ENCODE data around the gene SST. TPM values are rescaled to one million over a fixed set of nuclear protein-coding genes. Genes with fewer than 3 reads are reported as not detected.
"Not testable (repeated sequence)": the region's sequence is repeated elsewhere in the genome, so short reads cannot be mapped to it uniquely, and the experiment has no call there.

The SST gene
- total RNA-seq, 3 donors from 2014 or later, result not detected

- no peak for DNase-seq (ENCODE audit: low spot score in 2 of 2)
- intact Hi-C loops (cut with DNase I; ENCODE audit: low total_unique reads), result no loop called here
- TF ChIP-seq POLR2AphosphoS5 (IDR thresholded peaks at IDR 0.05), result no peak
- TF ChIP-seq POLR2A (IDR thresholded peaks at IDR 0.05), result no peak
- no peak for TF ChIP-seq CTCF (IDR thresholded peaks at IDR 0.05)
Observed at GRCh38 chr3:187662848-187663409, 7.3 kb downstream of the SST start.

GRCh38 chr3:187661267-187661666 is 8.9 kb downstream of the SST start:
- intact Hi-C loops (cut with DNase I; ENCODE audit: low total_unique reads), result no loop called here

More at GRCh38 chr3:187662848-187663409, 7.3 kb downstream of the SST start:
- H3K27me3 ChIP-seq, result peaks cover 0 to 8% of the 10 kb centered on the region in 2 donors
- no peaks in the 10 kb centered on the region for H3K4me1 ChIP-seq
- H3K27ac ChIP-seq, result no peak overlapping the region
- H3K9me3 ChIP-seq, result no peaks in the 10 kb centered on the region
- no peaks in the 10 kb centered on the region for H3K36me3 ChIP-seq
- H3K4me3 ChIP-seq, result no peak overlapping the region

DNA sequence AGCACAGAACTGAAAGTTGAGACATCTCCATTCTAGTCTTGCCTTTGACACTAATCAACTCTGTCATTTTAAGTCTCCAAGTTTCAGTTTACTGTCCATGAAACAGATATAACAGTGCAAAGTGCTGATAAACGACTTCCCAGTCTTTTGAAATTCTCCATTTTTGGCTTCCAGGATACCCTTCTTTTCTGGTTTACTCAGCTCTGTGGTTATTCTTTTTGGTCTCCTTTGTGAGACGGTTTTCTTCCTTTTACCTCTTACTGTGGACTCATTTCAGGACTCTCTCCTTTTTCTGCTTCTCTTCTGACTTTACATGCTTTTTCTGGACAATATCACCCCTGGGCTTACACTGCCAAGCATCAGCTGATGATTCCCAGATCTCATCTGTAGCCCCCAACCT is 18.9 kb downstream of the SST start:
- Histone ChIP-seq H3K4me1 (no peaks in the 10 kb centered on the region), H3K9me3 (no peaks in the 10 kb centered on the region), H3K27ac (no peak overlapping the region), H3K27me3 (peaks cover 0 to 4% of the 10 kb centered on the region in 2 donors), H3K4me3 (no peak overlapping the region), H3K36me3 (no peaks in the 10 kb centered on the region)
- no peak for TF ChIP-seq POLR2AphosphoS5 (IDR thresholded peaks at IDR 0.05)
- DNase-seq (ENCODE audit: low spot score in 2 of 2), result no peak
- intact Hi-C loops (cut with DNase I; ENCODE audit: low total_unique reads), result no loop called here

More at GRCh38 chr3:187661267-187661666, 8.9 kb downstream of the SST start:
- TF ChIP-seq CTCF (IDR thresholded peaks at IDR 0.05) (no peak), POLR2A (IDR thresholded peaks at IDR 0.05) (no peak), POLR2AphosphoS5 (IDR thresholded peaks at IDR 0.05) (no peak)
- no peaks in the 10 kb centered on the region for H3K36me3 ChIP-seq
- no peaks in the 10 kb centered on the region for H3K9me3 ChIP-seq
- H3K27me3 ChIP-seq, result peaks cover 0 to 8% of the 10 kb centered on the region in 2 donors
- H3K27ac ChIP-seq, result no peak overlapping the region
- no peak overlapping the region for H3K4me3 ChIP-seq
- DNase-seq (ENCODE audit: low spot score in 2 of 2), result no peak
- H3K4me1 ChIP-seq, result no peaks in the 10 kb centered on the region

GRCh38 chr3:187648177-187648576 is 22.0 kb downstream of the SST start:
- Histone ChIP-seq H3K4me1 (no peaks in the 10 kb centered on the region), H3K9me3 (no peaks in the 10 kb centered on the region), H3K4me3 (no peak overlapping the region), H3K27me3 (no peaks in the 10 kb centered on the region), H3K36me3 (no peaks in the 10 kb centered on the region), H3K27ac (no peak overlapping the region)
- intact Hi-C loops (cut with DNase I; ENCODE audit: low total_unique reads), result no loop called here
- DNase-seq (ENCODE audit: low spot score in 2 of 2), result no peak
- no peak for TF ChIP-seq POLR2A (IDR thresholded peaks at IDR 0.05)
- TF ChIP-seq POLR2AphosphoS5 (IDR thresholded peaks at IDR 0.05), result no peak
- TF ChIP-seq CTCF (IDR thresholded peaks at IDR 0.05), result no peak

DNA sequence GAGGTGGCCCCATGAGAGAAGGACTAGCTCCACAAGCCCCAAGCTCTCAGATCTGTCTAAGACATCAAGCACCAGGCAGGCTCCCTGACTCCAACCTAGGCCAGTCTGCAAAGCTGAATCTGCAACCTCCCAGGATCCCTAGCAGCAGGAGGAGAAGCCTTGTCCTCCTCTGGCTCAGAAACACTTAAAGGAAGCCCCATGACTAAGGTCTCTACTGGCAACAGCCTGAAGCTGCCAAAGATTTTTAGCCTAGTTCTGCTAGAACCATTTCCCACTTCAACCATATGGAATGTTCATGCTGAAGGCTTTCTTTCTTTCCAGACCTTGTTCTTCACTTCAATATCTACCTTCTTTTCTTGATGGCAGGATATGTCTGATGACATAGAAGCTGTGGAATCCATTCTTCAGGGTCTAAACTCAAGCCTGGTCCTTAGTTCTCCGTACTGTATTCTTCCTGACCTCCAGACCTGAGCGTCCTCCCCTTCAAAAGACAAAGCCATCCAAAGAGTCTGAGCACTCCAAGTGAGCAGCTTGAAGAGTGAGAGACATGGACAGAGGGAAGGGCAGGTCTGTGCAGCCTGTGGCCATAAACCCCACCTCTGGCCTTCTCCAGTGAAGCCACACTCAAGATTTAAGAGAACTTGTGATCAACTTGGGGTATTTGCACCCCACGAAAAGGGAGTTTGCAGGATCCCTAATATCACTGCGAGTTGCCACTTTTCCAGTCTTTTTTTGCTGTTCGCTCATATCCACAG is 23.1 kb downstream of the SST start:
- H3K4me1 ChIP-seq, result no peaks in the 10 kb centered on the region
- no peak overlapping the region for H3K27ac ChIP-seq
- TF ChIP-seq POLR2AphosphoS5 (IDR thresholded peaks at IDR 0.05) (no peak), POLR2A (IDR thresholded peaks at IDR 0.05) (no peak)
- intact Hi-C loops (cut with DNase I; ENCODE audit: low total_unique reads), result no loop called here
- no peaks in the 10 kb centered on the region for H3K27me3 ChIP-seq
- no peak overlapping the region for H3K4me3 ChIP-seq
- no peaks in the 10 kb centered on the region for H3K9me3 ChIP-seq
- no peak for DNase-seq (ENCODE audit: low spot score in 2 of 2)
- H3K36me3 ChIP-seq, result no peaks in the 10 kb centered on the region

DNA sequence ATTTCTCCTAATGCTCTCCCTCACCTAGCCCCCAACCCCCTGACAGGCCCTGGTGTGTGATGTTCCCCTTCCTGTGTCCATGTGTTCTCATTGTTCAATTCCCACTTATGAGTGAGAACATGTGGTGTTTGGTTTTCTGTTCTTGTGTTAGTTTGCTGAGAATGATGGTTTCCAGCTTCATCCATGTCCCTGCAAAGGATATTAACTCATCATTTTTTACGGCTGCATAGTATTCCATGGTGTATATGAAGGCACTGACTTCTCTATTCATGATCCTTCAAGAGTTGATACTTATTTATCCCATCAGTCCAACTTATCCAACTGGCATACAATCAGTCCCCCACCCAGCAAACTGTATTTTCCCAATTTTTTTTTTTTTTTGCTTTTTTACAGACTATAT is 24.8 kb downstream of the SST start:
- intact Hi-C loops (cut with DNase I; ENCODE audit: low total_unique reads); H3K27me3 ChIP-seq: not testable (repeated sequence)

More for the DNA sequence above, 24.8 kb downstream of the SST start:
- H3K4me1 ChIP-seq; H3K27ac ChIP-seq; DNase-seq (ENCODE audit: low spot score in 2 of 2); H3K4me3 ChIP-seq; H3K9me3 ChIP-seq; H3K36me3 ChIP-seq: not testable (repeated sequence)
